Stimulated activated CD8-positive, alpha-beta memory T cell treated with anti-CD3 and anti-CD28 coated beads, Interleukin-7, amount 100 ng/mL, for 24 hours (primary cell): ENCODE measurements around the gene PSMA5.

Experiments
- DNase-seq: peaks from one replicate; pipeline ENCODE4 v3.0.0-alpha.2; 2020; ENCODE audit warnings: low read depth

The PSMA5 gene

DNA sequence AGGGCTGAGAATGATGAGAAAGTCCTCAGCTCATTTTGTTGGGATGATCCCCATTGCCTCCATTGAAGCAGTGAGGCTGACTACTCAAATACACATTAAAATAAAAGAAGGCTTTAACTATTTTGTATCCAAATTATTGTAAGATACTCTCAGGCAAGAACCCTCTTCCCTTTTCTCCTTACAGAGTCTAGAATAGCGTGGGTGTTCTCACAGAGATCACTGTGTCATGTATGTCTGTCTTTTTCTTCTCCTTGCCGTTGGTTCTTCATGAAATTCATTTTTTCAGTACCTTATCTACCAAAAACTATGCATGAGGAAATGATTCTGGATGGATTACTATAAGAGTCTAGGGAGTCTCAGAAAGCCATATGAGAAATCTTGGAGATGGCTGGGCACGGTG is 58.6 kb downstream of the PSMA5 start:
- DNase-seq, result no peak

DNA sequence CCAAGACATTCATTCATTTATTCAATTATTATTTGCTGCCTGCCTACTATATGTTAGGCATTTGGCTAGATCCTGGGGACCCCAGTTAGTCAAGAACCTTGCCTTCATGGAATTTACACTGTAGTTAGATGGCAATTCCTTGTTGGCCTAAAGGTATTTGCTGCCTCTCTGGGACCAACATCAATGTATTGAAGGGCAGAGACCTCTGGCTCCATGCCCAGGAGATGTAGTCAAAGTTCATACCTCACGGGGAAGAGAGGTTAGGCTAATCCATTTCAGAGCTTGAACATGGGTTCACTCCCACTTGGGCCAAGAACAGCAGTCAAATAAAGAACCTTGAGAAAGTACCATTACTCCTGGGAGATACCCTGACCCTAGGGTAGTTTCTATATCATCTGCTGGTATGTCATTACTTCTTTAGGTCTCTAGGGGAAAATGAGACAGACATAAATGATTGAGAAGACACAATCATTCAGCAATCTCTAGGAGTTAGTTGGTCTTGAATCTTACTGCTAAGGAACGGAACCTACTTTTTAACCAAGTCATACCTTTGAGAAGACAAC is 60.5 kb downstream of the PSMA5 start:
- no peak for DNase-seq

- no peak for DNase-seq
Measured at GRCh38 chr1:109361649-109362048, 64.6 kb downstream of the PSMA5 start.

DNA sequence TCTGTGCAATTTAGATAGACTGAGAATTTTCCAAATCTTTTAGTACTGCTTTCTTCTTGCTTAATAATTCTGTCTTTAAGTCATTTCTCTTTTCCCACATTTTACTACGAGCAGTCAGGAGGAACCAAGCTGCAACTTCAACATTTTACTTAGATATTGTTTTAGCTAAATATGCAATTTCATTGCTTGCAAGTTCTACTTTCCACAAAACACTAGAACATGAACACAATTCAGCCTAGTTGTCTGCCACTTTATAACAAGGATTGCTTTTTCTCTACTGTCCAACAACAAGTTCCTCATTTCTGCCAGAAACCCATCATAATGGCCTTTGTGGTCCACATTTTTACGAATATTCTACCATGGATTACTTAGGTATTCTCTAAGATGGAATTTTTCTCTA is 65.2 kb downstream of the PSMA5 start:
- no peak for DNase-seq

GRCh38 chr1:109357616-109358015 is 68.6 kb downstream of the PSMA5 start:
- no peak for DNase-seq

DNA sequence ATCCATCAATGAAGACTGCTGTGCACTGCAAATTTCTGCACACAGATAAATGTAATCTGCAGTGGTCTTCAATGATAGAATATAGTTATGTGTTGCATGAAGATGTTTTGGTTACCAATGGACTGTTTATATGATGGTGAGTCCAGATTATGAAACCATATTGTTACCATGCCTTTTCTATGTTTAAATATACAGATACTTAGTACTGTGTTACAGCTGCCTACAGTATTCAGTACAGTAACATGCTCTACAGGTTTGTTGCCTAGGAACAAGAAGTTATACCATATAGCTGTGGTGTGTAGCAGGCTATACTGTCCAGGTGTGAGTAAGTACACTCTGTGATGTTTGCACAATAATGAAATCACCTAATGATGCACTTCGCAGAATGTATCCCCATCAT is 69.3 kb downstream of the PSMA5 start:
- no peak for DNase-seq

DNA sequence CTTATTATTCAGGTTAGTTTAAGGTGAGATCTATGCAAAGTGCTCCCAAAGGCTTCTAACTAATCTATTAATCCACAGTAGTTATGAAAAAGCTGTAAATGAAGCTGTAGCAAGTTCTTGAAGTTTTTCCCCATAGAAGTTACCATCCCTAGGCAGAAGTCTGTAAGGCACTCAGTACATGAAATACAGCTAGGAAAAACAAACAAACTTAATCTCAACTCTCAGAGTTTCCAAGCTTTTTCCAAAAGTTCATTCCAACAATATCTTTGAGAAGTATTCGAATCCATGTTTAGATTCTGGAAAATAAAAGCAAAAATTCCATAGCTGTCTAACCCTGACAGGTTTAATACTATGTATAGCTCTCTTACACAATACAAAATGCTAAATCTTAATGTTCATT is 69.7 kb downstream of the PSMA5 start:
- DNase-seq, result no peak

GRCh38 chr1:109354929-109355328 is 71.3 kb downstream of the PSMA5 start:
- no peak for DNase-seq

DNA sequence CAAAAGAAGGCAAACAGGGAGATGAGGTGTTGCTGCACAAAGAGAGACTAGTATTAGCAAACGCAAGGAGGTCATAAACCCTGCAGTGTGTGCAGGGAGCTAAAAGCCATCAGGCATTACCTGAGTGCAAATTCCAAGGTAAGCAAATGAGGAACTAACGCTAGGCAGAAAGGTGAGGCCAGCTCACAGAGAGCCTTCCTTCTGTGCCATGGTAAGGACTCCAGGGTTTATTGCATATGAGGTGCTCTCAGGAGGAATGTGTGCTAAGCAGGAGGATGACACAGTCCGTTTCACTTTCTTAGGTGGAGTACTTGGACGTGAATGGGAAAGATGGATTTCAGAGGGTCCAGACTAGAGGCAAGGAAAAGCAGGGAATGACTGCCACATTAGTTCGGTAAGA is 74.8 kb downstream of the PSMA5 start:
- no peak for DNase-seq

GRCh38 chr1:109350655-109351054 is 75.6 kb downstream of the PSMA5 start:
- DNase-seq, result no peak

DNA sequence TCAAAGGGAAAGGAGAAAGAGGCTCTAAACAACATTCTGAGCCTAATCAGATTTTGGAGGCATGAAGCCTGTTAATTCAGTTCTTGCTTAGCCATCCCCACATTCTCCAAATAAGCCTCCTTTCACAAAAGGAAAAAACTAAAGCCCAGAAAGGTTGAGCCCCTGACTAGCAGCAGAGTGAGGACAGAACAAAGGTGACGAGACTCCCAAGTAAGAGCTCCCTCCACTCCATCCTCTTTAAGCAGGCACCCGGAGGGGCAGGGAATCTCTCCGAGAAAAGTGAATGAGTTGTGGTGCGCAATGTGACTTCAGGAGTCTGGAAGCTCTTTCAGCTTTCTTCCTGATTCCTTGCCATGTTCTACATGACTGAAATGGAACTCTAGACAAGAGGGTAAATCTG is 76.1 kb downstream of the PSMA5 start:
- DNase-seq, result no peak
